OCI-LY7 (cell line): Measurements from ENCODE around the gene MAGOHB. TPM values are rescaled to one million over a fixed set of nuclear protein-coding genes. Genes with fewer than 3 reads are reported as not detected.
A peak's percentile ranks its signal among the peaks of the same experiment; 100 is the strongest.

Experiments
- BruUV-seq: library from RNA; stranded (reverse); fragments of 400-500 nt; replicated peaks from 2 replicates; lab custom pipeline; 2021; lab: Mats Ljungman, UMichigan
- CTCF ChIA-PET: fragments of 300-600 bp; sonication (Branson Sonifier 250); formaldehyde crosslinking; loops from one replicate; lab custom pipeline; 2022; ENCODE audit warnings: antibody characterized with exemption; ENCODE audit not compliant: unreplicated experiment; lab: Charles Lee
- POLR2A ChIA-PET: fragments of 300-600 bp; sonication (Branson Sonifier 250); formaldehyde crosslinking; loops from one replicate; lab custom pipeline; 2022; ENCODE audit warnings: antibody characterized with exemption; lab: Charles Lee
- DNase-seq: peaks from one replicate; pipeline ENCODE4 v3.0.0-alpha.2; 2015; ENCODE audit warnings: low spot score
- H2AFZ ChIP-seq: fragments of 200-600 bp; sonication (generic), shearing (Covaris generic); 2 replicates; pipeline ENCODE4 v1.6.1; 2014; ENCODE audit warnings: mild to moderate bottlenecking, antibody characterized with exemption, low read length, moderate library complexity
- H3K27ac ChIP-seq: fragments of 200-600 bp; sonication (generic); 2 replicates; pipeline ENCODE4 v1.5.1; 2014; ENCODE audit warnings: mixed run types, low read depth, mild to moderate bottlenecking, moderate library complexity, low read length, inconsistent platforms; ENCODE audit not compliant: poor library complexity, severe bottlenecking
- H3K36me3 ChIP-seq: fragments of 200-600 bp; sonication (generic); 2 replicates; pipeline ENCODE4 v1.6.1; 2014; ENCODE audit warnings: mild to moderate bottlenecking, antibody characterized with exemption, low read length, moderate library complexity, mixed read lengths; ENCODE audit not compliant: insufficient read depth
- H3K4me1 ChIP-seq: fragments of 200-600 bp; sonication (generic); 2 replicates; pipeline ENCODE4 v1.5.1; 2014; ENCODE audit warnings: mild to moderate bottlenecking, low read length; ENCODE audit not compliant: insufficient read depth, poor library complexity, severe bottlenecking
- H3K4me2 ChIP-seq: fragments of 200-600 bp; sonication (generic); 2 replicates; pipeline ENCODE4 v1.6.1; 2014; ENCODE audit warnings: mild to moderate bottlenecking, low read length
- H3K4me3 ChIP-seq: fragments of 200-600 bp; sonication (generic); 2 replicates; pipeline ENCODE4 v1.5.1; 2014; ENCODE audit warnings: mild to moderate bottlenecking, low read depth, low read length; ENCODE audit not compliant: poor library complexity, severe bottlenecking
- H3K79me2 ChIP-seq: fragments of 200-600 bp; sonication (generic); 2 replicates; pipeline ENCODE4 v1.6.1; 2016; ENCODE audit warnings: low read depth, mild to moderate bottlenecking, low read length, moderate library complexity, mixed read lengths; ENCODE audit not compliant: insufficient read depth
- H3K9me2 ChIP-seq: fragments of 200-600 bp; sonication (generic); 2 replicates; pipeline ENCODE4 v1.6.1; 2016; ENCODE audit warnings: mild to moderate bottlenecking, low read length, mixed read lengths; ENCODE audit not compliant: insufficient read depth
- H3K9me3 ChIP-seq: fragments of 200-600 bp; sonication (generic); 2 replicates; pipeline ENCODE4 v1.6.1; 2014; ENCODE audit warnings: mild to moderate bottlenecking, mixed run types, low read length, mixed read lengths
- H4K20me1 ChIP-seq: fragments of 200-600 bp; sonication (generic); 2 replicates; pipeline ENCODE4 v1.6.1; 2014; ENCODE audit warnings: mild to moderate bottlenecking, antibody characterized with exemption, low read length, moderate library complexity, mixed read lengths; ENCODE audit not compliant: insufficient read depth
- CTCF ChIP-seq: fragments of 200-600 bp; sonication (generic); conservative IDR thresholded peaks from 2 replicates; pipeline ENCODE4 v1.5.1; 2014; ENCODE audit warnings: mild to moderate bottlenecking, antibody characterized with exemption, low read length, moderate library complexity, mixed read lengths
- EZH2phosphoT487 ChIP-seq: fragments of 200-600 bp; sonication (generic); IDR thresholded peaks from 2 replicates; pipeline ENCODE4 v1.6.1; 2018; ENCODE audit warnings: low read depth, borderline replicate concordance, mild to moderate bottlenecking, mixed run types, antibody characterized with exemption, low read length, moderate library complexity, mixed read lengths
- intact Hi-C: fragments of 100-400 bp; cut with micrococcal nuclease; formaldehyde crosslinking; loops from one replicate; pipeline ENCODE4 v1.10.0; 2022; ENCODE audit not compliant: unreplicated experiment
- total RNA-seq, 2 experiments: library from RNA; depleted of rRNA in 1 of 2; stranded (reverse); fragments of >200 nt in 1 of 2; shearing (Covaris generic) in 1 of 2; gene quantifications; 2 replicates each; pipeline ENCODE4 v1.2.3, GENCODE V29; 2014 to 2022

Gene MAGOHB
- total RNA-seq, 2 experiments from 2014 or later = 44.4 to 66.5 TPM

- H3K79me2 ChIP-seq = no peaks in the 10 kb centered on the region
- TF ChIP-seq EZH2phosphoT487 (no peak), CTCF (no peak)
- BruUV-seq = no TSS peak
- intact Hi-C loops = loop anchor here (10.0 kb wide), 1 partner anchor 528 kb away; the partner anchor contains the start of gene CLEC9A
- H3K27ac ChIP-seq = no peak overlapping the region
- H3K9me2 ChIP-seq = no peaks in the 10 kb centered on the region
- peaks cover 28% of the 10 kb centered on the region; the same call in 1 of the 2 replicates for H3K9me3 ChIP-seq
- DNase-seq = no peak
- H3K36me3 ChIP-seq = peaks cover 22% of the 10 kb centered on the region
- H4K20me1 ChIP-seq = no peaks in the 10 kb centered on the region
- ChIA-PET POLR2A (interaction anchor here (0.6 to 0.8 kb wide), 2 partner anchors 48 to 328 kb away, joined by 3 read pairs; no protein-coding TSS in a partner anchor), CTCF (interaction anchor here (1.2 kb wide), 1 partner anchor 196 kb away, joined by 3 read pairs; no protein-coding TSS in a partner anchor)
- no peak overlapping the region for H2AFZ ChIP-seq
- H3K4me3 ChIP-seq = no peak overlapping the region
- no peak overlapping the region for H3K4me2 ChIP-seq
- H3K4me1 ChIP-seq = peaks cover 44% of the 10 kb centered on the region
These were observed 50.4 kb downstream of the MAGOHB start for GRCh38 chr12:10563002-10563401.

- no peak overlapping the region for H3K4me2 ChIP-seq
- POLR2A ChIA-PET = interaction anchor here (0.6 to 1.0 kb wide), 2 partner anchors 49 to 177 kb away, joined by 3 read pairs; no protein-coding TSS in a partner anchor
- no TSS peak for BruUV-seq
- no peak overlapping the region for H3K4me3 ChIP-seq
- H3K9me2 ChIP-seq = no peaks in the 10 kb centered on the region
- peak overlapping the region; percentile 34; the same call in 1 of the 2 replicates for H2AFZ ChIP-seq
- TF ChIP-seq EZH2phosphoT487 (no peak), CTCF (peak; percentile 98)
- no peaks in the 10 kb centered on the region for H3K79me2 ChIP-seq
- intact Hi-C loops = loop anchor here (1.0 to 10.0 kb wide), 5 partner anchors 195 to 528 kb away; partner anchors contain the start of gene CLEC9A
- H3K27ac ChIP-seq = peak overlapping the region; percentile 98
- no peaks in the 10 kb centered on the region for H4K20me1 ChIP-seq
- CTCF ChIA-PET = no interaction called here
- H3K9me3 ChIP-seq = peaks cover 28% of the 10 kb centered on the region; the same call in 1 of the 2 replicates
- peaks cover 22% of the 10 kb centered on the region for H3K36me3 ChIP-seq
- H3K4me1 ChIP-seq = peaks cover 50% of the 10 kb centered on the region
- DNase-seq = peak; percentile 76
These were observed 51.0 kb downstream of the MAGOHB start for GRCh38 chr12:10562306-10562933.
